Measurements from ENCODE around the gene EIF6.
"Not testable (repeated sequence)": the region's sequence is repeated elsewhere in the genome, so short reads cannot be mapped to it uniquely, and the experiment has no call there.

The EIF6 gene

DNA sequence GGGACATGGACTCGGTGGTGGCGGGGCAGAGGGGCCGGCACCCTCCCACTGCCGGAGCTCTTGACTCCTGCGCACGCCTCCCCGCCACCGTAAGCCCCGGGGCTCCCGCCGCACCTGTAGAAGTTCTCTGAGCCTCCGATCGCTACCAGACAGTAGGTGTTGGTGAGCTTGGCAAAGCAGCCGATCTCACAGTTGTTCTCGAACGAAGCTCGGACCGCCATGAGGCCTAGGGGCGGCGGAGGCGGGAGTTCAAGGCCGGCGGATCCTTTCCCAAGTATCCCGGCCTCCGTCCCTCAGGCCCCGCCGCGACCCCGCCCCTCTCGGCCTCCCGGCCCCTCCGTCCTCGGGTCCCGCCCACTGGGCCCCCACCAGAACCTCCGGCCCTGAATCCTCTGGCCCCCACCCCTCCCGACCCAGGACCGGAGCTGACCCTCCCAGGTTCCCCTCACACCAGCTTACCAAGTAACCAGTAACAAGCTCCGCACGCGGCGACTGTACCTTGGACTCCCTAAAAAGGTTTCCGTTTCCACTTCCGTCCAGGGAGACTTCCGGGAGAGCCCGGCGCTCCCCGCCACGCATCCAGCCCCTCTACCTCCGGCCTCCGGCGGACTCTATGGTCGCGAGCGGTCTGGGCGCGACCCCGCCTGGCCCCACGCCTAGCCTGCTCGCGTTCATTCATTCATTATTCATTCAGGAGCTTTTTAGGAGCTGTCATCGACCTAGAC lies at the start of gene EIF6:
Gene EIF6, minus strand, starts transcription at position 506 of the 725 bp plus-strand sequence. Its CDS starts 285 bp downstream, at position 221.
- peak; percentile 96 for DNase-seq

DNA sequence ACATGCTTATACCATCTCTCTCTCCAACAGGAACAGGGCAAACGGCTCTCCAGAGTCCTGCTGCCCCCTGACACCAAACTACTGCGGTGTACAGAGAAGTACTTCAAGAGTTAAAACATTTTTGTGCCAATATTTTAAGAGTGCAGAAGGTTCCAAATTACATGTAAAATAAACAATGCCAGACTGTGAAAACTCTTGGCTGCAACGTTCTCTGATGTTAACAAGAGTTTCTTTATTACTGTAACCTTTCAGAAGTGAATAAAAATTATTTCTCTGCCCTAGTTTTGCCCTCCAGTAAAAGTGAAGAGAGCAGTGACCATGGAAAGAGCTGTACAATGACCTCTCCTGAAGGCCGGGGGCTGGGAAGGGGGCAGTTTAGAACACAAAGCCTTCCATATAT lies 49.0 kb upstream of the EIF6 start:
- no peak for DNase-seq

DNA sequence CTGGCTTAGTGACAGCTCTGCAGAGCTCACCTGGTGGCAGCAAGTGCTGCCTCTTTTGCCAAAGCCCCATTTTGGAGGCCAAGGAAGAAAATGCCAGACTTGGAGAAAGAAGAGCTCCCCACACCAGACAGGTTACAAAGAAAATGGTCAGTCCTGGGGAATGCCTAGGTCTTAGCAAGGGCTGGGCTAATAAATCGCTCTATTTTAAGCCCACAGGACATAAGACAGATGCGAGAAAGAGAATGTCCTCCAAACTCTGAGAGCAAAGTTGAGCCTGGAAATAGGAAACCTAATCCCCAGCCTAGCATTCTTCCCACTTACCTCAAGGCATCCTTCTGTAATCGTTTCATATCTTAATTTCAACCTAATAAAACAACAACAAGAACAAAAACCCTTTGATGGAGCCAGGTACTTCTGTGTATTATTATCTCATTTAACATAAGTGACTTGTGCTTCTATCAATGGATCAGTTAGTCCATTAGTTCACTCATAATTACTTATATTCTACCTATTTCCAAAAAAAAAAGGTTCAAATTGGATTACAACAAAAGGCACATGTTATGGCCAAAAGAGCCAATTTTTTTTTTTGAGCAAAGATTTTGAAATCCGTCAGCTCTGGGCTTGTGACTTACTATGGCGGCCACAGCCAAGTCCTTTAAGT lies 48.1 kb upstream of the EIF6 start:
- DNase-seq, result no peak

DNA sequence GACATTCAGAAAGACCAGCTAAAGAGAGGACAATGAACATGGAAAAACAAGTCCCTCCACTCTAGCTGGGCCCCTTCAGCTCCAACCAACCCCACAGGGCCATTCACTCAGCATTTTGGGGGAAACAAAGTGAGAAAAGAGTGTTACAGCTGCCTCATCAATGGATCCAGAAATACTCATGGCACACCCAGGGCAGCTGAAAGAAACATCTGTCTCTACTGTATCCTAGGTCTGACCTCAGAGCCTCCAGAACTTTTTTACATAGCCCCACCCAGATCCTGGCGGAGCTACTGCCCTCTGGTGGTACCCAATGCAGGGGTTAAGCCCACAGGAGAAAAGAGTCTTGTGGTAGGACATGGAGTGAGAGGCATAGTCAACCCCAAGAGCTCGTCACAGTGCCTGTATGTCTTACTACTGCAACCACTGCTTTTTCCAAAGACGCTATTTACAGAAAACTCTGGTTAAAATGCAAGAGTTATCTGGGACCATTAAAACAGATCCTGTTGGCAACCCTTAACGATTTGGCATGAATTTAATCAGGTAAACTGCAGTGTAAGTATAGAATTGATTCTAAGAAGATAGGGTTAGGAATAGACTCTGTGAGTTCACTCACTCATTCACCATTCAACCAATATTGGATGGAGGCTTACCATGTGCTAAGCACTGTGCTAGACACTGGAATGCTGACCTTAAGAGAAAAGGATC lies 45.0 kb upstream of the EIF6 start:
- peak; percentile 63 for DNase-seq

DNA sequence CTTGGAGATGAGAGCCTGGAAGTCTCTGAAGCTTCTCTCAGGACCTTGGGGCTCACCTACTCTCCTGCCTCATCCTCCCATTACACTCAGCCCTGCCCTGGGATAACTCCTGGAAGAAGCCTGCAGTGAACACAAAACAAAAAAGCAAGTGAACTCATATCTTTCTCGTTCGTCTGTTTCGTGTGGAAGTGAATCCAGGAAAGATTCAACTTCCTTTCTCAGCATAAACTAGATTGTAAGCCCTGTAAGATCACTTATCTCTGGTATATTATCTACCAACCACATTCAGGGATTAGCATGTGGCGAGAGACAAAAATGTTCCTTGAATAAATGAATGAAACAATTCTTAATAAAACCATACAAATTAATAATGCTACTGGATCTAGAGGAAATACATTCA lies 44.1 kb upstream of the EIF6 start:
- no peak for DNase-seq

DNA sequence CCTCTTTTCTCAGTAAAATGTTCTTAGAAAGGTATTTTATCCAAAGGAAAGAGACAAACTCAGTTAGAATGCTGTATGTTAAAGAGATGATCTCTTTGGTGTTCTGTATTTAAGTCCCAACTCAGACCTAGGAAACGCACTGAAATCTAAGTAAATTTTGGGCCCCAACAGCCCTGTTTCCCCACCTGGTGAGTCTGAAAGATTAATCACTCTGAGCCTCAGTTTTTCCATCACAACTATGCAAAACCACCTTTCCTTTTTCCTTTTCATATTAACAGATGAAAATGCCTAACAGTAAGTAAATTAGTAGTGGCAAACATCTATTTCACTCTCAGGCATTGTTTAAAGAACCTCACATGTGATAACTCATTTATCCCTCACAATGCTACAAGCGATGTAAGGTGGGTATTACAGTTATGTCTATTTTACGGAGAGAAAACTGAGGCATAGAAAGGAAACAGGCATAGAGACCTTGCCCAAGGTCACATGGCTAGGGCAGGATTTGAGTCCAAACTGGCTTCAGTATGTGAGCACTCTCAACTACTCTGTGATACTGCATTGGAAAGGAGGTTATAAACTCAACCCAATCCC lies 43.6 kb upstream of the EIF6 start:
- no peak for DNase-seq

DNA sequence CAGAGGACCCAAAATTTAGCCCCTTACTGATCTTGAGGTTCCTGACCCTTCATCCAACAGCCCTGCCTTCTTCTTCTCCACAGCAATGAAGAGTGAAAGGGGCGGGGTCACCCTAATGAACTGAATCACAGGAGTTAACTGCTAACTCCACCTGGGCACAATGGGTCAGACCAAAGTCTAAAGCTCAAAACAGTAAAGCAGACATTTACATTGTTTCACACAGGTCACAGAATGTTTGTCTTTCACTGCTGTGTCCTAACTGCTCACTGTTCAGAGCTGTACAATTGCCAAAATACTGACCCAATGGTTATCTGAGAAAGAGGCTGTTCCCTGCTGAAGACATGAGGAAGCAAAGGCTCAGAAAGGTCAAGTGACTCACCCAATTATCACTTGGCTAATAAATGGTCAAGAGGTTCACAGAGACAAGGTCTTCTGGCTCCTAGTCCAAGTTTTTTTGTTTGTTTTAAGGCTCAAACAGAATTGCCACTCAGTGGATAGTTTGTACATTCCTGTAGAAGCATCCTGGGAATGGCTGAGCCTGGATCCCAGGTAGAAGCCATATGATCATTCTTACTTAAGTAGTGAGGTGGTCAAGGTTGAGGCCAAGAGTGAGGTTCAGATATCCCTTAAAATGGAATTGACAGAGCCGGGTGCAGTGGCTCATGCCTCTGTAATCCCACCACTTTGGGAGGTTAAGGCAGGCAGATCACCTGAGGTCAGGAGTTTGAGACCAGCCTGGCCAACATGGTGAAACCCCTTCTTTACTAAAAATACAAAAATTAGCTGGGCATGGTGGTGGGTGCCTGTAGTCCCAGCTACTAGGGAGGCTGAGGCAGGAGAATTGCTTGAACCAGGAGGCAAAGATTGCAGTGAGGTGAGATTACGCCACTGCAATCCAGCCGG lies 42.8 kb upstream of the EIF6 start:
- DNase-seq, result peak; percentile 25

DNA sequence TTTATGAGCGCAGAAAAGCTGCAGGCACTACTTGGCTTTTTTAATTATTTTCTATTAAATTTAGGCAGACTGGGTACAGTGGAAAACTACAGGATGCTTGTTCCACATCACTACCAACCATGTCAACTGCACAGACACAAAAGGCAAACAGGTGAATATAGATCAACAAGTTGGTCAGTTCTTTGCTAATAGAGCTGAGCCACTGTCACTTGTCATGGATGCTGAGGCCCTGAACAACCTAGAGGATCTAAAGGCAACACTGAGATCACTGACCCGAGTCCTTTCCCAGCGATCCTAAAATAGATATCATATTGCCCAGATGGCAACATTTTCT lies 42.1 kb upstream of the EIF6 start:
- DNase-seq, result no peak

DNA sequence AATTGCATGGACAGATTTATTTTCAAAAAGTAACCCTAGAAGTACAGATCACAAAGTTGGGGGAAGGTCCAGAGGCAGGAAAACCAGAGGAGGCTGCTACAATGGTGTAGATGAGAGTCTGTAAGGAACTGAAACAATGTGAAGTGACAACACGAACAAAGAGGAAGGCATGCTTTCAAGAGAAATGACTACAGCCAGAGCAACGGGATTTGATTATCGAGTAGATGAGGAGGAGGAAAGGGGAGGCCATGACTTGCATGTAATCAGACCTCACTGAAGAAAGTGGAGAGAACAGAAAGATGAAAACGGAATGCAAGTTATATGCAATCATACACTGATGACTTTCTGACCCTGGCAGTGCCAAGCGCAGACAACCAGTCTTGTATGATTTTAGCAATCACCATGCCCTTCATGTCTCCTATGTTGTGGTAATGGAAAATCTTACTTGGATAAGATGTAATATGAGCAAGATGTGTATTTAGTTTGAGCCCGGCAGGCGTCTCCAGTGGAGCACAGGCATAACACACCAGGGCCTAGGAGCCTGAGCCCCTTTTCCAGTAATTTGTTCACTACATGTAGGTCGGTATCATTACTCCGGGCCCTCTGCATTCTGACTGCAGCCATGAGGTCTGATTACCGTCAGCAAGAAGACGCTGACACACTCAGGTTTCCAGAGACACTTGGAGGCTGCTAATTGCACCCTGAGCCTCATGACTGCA lies 41.6 kb upstream of the EIF6 start:
- DNase-seq, result no peak

DNA sequence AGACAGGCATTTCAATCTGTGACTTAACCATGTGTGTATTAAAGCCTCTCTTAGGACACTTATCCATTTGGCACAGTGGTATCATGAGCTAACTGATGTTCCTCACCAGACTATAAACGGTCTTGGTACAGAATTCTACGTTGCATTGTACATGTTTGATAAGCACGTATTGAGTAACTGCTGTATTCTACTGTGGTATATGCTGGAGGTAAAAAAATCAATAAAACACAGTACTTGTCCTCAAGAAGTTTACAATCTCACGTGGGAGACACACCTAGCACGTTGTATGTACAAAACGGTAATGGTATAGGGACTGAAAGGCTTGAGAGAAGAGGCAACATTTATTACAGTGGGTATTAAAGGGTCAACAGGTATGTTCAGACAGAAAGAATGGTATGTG lies 40.8 kb upstream of the EIF6 start:
- DNase-seq, result no peak

DNA sequence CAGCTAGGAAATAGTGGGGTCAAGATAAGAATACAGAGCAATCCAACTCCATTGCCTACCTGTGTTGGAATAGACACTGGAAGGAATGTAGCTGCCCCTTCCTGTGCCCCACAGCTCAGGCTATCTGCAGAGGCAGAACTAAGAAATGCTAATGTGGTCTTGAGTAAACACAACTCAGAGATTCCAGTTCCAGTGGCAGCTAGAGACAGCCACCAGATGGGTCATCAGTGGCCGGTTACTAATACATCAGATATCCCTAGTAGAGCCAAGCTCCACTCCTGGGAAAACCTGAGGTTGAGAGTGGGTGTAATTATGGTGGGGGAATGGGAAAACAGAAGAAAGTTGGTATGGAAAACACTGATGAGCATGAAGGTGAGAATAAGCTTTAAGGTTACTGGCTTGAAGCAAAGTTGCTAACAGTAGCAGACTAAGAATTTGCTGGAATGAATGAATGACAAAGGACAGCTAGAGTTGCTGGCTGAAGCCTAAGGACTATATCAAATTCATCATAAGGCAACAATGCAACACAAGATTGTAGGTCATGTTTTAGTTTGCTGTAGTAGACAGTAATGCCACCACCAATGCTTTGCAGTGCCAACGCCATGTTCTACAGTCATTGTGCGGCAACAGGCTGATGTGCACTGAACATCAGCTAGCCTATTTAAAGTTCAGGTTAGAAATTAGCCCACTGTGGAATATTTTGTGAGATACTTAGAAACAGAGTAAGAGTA lies 36.0 kb upstream of the EIF6 start:
- DNase-seq, result peak; percentile 9

DNA sequence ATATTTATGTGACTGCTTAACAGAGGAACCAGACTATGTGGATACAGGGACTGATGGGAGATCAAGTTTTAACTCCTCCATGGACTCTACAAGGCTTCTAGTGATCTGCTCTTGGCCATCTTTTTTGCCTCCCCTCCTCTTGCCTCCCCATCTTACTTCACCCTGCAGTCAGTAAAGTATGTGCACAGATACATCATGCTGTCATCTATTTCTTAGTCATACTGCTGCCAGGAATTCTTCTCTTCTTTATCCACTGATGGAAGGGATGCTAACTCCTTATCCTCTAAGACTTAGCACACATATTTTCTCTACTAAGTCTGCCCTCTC lies 35.3 kb upstream of the EIF6 start:
- no peak for DNase-seq

DNA sequence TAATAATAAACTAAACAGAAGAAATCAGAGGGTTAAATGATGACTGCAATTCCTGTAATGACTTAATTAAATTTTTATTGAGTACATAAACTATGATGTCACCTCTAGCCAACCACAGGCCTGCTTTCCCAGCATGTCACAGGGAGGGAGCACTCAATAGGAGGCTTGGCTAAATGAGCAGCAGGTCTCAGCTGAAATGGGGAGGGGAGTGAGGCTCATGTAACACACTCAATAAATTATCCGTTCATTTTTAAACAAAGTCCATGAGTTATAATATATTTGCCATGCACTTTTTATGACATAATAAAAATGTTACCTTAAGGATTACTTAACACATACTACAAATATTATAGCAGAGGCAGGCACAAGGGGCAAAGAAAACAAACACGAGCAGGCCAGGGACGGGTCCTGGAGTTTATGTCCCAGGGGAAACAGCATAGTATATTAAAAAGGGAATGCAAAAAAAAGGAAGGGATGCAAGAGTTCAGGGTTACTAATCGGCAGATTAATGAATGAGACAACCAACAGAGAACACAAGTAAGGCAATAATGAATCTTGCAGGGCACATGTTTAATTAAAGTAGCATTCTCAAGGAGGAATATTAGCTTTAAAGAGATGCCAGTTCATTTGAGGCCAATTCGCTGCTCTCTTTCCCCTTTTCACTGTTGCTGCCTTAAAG lies 34.8 kb upstream of the EIF6 start:
- peak; percentile 25 for DNase-seq

DNA sequence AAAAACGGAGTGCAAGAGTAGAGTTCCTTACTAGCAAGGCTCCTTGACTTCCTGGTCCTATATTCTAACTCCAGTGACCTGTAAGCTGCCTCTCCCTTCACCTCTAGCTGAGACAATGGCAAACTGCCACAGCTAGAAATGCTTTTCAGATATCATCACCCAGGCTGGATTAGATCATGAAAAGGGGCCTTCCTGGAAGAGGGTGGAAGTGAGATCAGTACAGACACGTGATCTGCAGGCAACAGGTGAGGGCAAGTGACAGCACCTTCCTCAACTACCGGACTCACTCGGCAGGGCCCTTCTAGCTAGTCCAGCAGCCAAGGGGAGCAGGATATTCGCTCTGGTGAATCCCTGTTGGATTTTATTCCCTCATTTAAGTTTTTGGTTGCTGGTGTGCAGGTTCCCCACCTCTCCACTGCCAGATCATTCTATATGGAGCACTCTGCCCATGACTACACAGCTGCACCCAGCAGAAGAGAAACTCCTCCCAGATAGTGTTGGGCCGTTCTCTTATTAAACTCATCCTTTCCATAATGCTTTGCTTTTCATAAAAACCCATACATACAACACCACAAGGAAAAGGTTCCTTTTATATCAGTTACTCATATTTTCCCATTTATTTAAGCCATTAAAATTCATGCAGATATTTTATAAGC lies 34.1 kb upstream of the EIF6 start:
- DNase-seq, result peak; percentile 87

DNA sequence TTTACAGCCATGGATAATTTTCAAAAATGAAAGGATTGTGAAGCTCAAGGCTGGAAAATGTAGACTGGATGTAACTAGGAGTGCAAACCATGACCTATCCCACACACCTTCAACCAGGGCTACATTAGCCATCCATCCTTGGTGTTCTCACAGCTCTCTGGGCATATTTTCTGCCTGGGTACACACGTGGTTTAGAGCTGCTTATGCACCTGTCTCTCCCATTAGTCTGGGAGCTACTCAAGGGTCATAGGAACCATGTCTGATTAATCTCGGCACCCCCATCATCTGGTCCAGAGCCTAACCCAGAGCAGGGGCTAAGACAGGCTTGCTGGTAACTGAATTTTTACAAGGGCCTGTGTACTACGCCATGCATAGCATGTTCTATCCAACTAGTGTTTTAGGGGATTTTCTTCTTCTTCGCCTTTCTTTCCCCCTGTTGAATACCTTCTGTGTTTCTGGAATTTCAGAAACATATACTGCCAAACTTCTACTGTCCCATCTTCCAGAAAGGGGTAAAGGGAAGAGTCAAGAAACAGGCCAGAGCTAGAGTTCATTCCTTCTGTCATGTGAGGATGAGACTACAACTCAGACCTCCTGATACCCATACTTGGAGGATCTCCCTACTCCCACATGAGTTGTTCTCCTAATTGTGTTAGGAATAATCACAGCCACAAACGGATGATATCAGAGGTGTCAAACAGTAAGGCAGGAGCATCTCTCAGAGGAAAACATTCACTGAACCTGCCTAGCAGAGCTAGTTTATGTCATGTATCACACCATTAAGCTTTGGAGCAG lies 33.0 kb upstream of the EIF6 start:
- no peak for DNase-seq

DNA sequence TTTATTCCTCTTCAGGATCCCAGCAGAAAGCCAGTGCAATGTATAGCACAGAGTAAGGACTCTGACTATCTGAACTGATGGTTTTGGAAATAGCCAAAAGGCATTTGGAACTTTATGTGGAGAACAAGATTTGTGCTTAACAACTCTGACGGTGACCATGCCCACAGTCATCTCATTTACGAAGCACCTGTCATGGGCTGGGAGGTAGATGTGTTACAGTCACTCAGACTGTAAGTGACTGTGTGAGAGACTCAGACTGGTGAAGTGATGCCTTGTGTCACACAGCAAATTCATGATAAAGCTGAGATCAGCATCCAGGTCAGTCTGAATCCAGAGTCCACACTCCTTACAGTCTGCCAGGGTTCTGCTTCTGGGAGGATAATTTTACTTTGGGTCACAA lies 31.5 kb upstream of the EIF6 start:
- no peak for DNase-seq

DNA sequence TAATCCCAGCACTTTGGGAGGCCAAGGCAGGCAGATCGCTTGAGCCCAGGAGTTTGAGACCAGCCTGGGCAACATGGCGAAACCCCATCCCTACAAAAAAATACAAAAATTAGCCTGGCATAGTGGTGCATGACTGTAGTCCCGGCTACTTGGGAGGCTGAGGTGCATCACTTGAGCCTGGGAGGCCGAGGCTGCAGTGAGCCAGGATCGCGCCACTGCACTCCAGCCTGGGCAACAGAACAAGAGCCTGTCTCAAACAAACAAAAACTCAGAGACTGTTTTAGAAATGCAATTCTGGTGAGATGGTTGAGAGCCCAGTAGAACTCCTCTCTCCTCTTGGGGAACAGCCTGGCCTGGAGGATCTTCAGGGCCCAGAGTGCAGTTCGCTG lies 31.1 kb upstream of the EIF6 start:
- DNase-seq, result not testable (repeated sequence)

DNA sequence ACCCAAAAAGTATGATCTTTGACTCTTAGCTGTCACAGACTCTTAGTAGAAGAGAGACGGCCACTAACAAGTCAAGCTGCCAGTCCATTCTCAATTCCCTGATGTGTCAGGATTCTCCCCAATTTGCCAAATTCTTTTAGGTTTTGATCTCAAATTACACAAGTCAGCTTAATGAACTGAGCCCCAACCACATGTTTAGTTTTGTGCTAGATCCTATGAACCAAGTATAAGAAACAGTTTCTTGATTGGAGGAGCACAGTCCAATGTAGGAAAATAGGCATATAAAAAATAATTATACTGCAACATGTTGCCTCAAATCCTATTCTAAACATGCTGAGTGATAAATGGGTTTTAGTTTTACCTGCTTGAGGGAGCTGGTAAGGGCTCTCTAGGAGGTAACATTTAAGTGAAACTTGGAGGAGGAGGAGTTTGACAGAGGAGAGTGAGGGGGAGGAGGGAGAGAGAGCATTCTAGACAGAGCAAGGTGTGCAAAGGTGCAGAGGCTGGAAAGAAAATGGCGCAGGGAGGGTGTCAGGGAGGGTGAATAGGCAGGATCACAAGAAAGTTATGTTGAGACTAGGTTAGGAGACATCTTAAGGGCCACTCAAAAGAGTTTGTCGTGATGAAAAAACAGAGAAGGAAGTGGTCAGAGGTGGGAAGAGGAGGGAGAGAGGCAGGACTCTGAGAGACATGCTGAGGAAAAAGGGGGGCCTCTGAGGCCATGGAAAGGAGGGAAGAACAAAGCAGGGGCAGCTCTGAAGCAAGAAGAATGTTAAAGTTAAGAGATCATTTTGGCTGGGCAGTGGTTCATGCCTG lies 30.5 kb upstream of the EIF6 start:
- DNase-seq, result no peak

DNA sequence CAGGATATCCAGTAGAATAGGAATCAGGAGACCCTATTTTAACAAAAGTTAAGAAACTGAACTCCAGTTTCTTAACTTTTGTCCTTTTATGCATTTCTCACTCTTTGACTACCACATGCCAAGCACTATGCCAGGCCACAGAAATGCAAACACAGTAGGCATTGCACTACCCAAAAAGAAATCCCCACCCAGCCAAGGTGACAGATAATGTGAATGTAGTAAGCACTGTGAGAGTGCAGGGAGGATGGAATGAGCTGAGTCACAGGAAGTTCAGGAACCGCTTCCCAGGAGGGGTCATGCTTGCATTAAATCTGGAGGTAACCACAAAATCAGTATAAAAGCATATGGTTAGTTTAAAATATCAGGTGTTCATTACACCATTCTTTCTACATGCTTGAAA lies 27.7 kb upstream of the EIF6 start:
- DNase-seq, result peak; percentile 52

Measured in DMS53 (cell line).